Naive thymus-derived CD8-positive, alpha-beta T cell (primary cell): ENCODE measurements around the gene BMPR1A. TPM values are rescaled to one million over a fixed set of nuclear protein-coding genes. Genes with fewer than 3 reads are reported as not detected.

Source experiments
- ATAC-seq, 2 donors: fragments of 150-1000 bp; cut with Tn5 transposase in 1 of 2; sonication (Bioruptor Pico), chemical (Tn5 transposase) in 1 of 2; 1 replicate in 1 of 2; 2 replicates in 1 of 2; pipeline ENCODE4 v1.10.0; 2021; ENCODE audit warnings: mild to moderate bottlenecking in 2 of 2, moderate library complexity in 2 of 2
- POLR2A ChIA-PET: fragments of 350-600 bp; sonication (Branson Sonifier 250); formaldehyde crosslinking; loops from one replicate; lab custom pipeline; 2021; ENCODE audit warnings: antibody characterized with exemption; lab: Charles Lee
- DNase-seq, 10 donors: peaks; one replicate each; pipeline versions ENCODE4 v3.0.0 to v3.0.0-alpha.2; 2020 to 2022
- H3K27ac Mint-ChIP-seq, 10 donors: one replicate each; pipeline ENCODE4 v1.8.0; 2020 to 2022; ENCODE audit warnings: mild to moderate bottlenecking in 10 of 10, mixed read lengths in 10 of 10, moderate library complexity in 4 of 10, inconsistent platforms in 1 of 10
- H3K27me3 Mint-ChIP-seq, 5 donors: one replicate each; pipeline ENCODE4 v1.8.0; 2021 to 2022; ENCODE audit warnings: mixed read lengths in 5 of 5
- H3K36me3 Mint-ChIP-seq, 3 donors: one replicate each; pipeline ENCODE4 v1.8.0; 2020 to 2022; ENCODE audit warnings: mixed read lengths in 3 of 3, mild to moderate bottlenecking in 2 of 3, inconsistent platforms in 1 of 3
- H3K4me1 Mint-ChIP-seq, 4 donors: one replicate each; pipeline ENCODE4 v1.8.0; 2021 to 2022; ENCODE audit warnings: mixed read lengths in 4 of 4
- H3K4me3 Mint-ChIP-seq, 10 donors: one replicate each; pipeline ENCODE4 v1.8.0; 2020 to 2022; ENCODE audit warnings: mild to moderate bottlenecking in 10 of 10, mixed read lengths in 10 of 10, moderate library complexity in 6 of 10, inconsistent platforms in 1 of 10
- H3K9me3 Mint-ChIP-seq, 9 donors: one replicate each; pipeline ENCODE4 v1.8.0; 2020 to 2022; ENCODE audit warnings: mixed read lengths in 9 of 9, mild to moderate bottlenecking in 3 of 9, inconsistent platforms in 1 of 9, moderate library complexity in 1 of 9
- polyA plus RNA-seq, 3 donors: library from polyadenylated mRNA; unstranded; fragments of 300-500 nt; fragmentation: Illumina TruSeq; gene quantifications; one replicate each; pipeline ENCODE4 v1.2.3, GENCODE V29; 2021
- total RNA-seq, 8 experiments: library from RNA in 2 of 8; stranded (reverse) in 2 of 8; gene quantifications; one replicate each; pipeline ENCODE4 v1.2.3 and lab custom pipeline; 2021 to 2026

The BMPR1A gene
- total and polyA plus RNA-seq, 5 experiments from 2014 or later = 1.1 to 11.0 (median 5.2) TPM

DNA sequence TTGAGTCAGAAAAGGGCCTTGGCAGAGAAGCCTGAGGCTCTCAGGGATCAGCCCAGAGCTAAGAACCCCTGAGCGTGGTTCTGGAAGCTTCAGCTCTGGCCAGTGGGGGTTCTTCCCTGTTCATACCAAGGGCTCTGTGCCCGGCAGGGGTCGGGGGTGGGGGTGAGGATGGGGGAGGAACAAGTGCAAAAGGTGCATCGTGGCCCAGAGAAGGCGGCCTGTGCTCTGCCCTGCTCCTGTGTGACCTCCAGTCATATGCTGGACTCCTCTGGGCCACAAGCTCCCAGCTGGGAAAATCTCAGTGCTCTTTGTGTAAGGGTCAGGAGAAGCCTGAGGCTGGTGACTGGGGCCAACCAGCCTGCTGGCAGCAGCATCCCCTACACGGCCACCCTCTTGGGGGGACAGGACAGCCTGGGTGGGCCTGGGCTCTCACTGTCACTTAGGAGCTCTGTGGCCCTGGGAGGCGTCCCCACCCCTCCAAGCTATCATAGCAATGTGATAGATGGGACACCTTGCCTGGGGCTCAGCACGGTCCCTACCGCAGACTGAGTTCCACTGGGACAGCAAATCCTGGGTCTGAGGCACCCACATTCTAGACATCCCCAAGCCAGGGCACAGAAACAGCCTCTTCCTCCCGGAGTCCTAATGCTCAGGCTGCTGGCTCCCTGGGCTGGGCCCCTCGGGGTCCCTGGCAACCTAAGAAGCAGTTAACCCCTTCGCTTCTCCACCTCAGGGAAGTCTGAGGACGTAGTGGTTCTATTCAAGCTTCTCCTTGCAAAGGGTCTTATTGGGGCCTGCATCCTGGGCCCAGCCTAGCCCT lies 198.5 kb downstream of the BMPR1A start:
- H3K9me3 Mint-ChIP-seq = peaks cover 7 to 32% (median 13%) of the 10 kb centered on the region in 9 donors
- ATAC-seq = no peak
- H3K27me3 Mint-ChIP-seq = no peaks in the 10 kb centered on the region

DNA sequence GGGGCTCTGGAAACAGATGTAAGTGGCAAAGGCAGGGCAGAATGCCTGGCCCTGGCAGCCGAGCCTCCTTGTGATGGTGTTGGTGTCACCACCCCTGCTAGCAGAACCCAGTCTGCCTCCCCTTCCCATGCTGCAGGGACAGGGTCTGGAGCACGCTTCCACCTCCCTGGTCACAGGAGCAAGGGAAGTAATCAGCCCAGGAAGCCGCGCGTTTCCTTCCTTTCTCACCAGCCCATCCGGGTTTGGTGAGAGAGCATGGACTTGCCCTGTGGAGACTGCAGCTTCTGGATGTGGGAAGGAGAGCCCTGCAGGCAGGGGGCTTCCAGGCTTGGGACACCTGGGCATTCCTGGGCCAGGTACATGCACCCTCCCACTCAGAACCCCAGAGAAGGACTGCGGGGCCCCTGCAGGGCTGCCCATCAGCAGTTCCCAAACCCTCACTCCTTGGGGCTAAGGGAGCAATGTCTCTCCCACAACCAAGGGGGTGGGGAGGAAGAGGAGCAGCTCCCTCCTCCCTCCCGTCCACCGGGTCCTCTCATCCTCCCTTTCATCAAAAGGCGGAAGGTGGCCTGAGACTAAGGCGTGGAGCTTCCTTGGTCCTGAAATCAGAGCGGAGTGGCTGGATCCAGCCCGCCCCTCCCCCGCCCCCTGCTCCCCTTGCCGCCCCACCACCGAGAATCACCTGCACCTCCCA lies 199.2 kb downstream of the BMPR1A start:
- POLR2A ChIA-PET = interaction anchor here (0.9 kb wide), 1 partner anchor 10 kb away, joined by 9 read pairs; no protein-coding TSS in a partner anchor
- Mint-ChIP-seq H3K4me3 (no peak overlapping the region), H3K36me3 (peaks cover 0 to 9% (median 7%) of the 10 kb centered on the region in 3 donors), H3K27me3 (no peaks in the 10 kb centered on the region), H3K4me1 (peaks cover 0 to 12% (median 6%) of the 10 kb centered on the region in 4 donors), H3K27ac (peak overlapping the region in 1 of 10 donors; percentile 21), H3K9me3 (peaks cover 3 to 29% (median 13%) of the 10 kb centered on the region in 9 donors)
- DNase-seq (no peak), ATAC-seq (no peak)

More for the DNA sequence above, 198.5 kb downstream of the BMPR1A start:
- Mint-ChIP-seq H3K4me1 (peaks cover 5 to 16% (median 12%) of the 10 kb centered on the region in 4 donors), H3K36me3 (peaks cover 0 to 9% (median 7%) of the 10 kb centered on the region in 3 donors), H3K27ac (peak overlapping the region in 1 of 10 donors; percentile 35), H3K4me3 (no peak overlapping the region)
- POLR2A ChIA-PET = interaction anchor here (0.6 to 1.5 kb wide), 2 partner anchors 12 to 1877 kb away, joined by 3 to 6 read pairs; no protein-coding TSS in a partner anchor
- DNase-seq = no peak

- Mint-ChIP-seq H3K9me3 (peaks cover 3 to 24% (median 13%) of the 10 kb centered on the region in 9 donors), H3K4me1 (peaks cover 0 to 6% (median 1%) of the 10 kb centered on the region in 4 donors), H3K27ac (peak overlapping the region in 2 of 10 donors; percentile 33 to 49), H3K4me3 (no peak overlapping the region), H3K36me3 (peaks cover 0 to 9% (median 7%) of the 10 kb centered on the region in 3 donors), H3K27me3 (no peaks in the 10 kb centered on the region)
- DNase-seq (no peak), ATAC-seq (no peak)
- POLR2A ChIA-PET = interaction anchor here (0.8 to 0.9 kb wide), 2 partner anchors 9 to 10 kb away, joined by 3 to 9 read pairs; no protein-coding TSS in a partner anchor
Observed at GRCh38 chr10:86956195-86956847, 199.9 kb downstream of the BMPR1A start.

GRCh38 chr10:86956848-86957448 lies 200.5 kb downstream of the BMPR1A start:
- Mint-ChIP-seq H3K4me3 (no peak overlapping the region), H3K36me3 (peaks cover 0 to 7% (median 6%) of the 10 kb centered on the region in 3 donors), H3K27me3 (no peaks in the 10 kb centered on the region), H3K9me3 (peaks cover 3 to 20% (median 9%) of the 10 kb centered on the region in 9 donors), H3K4me1 (peaks cover 0 to 6% (median under 1%) of the 10 kb centered on the region in 4 donors), H3K27ac (peak overlapping the region in 2 of 10 donors; percentile 18 to 50)
- POLR2A ChIA-PET = interaction anchor here (0.5 to 0.9 kb wide), 3 partner anchors 9 to 10 kb away, joined by 3 to 9 read pairs (median 3); no protein-coding TSS in a partner anchor
- ATAC-seq = no peak
- no peak for DNase-seq

DNA sequence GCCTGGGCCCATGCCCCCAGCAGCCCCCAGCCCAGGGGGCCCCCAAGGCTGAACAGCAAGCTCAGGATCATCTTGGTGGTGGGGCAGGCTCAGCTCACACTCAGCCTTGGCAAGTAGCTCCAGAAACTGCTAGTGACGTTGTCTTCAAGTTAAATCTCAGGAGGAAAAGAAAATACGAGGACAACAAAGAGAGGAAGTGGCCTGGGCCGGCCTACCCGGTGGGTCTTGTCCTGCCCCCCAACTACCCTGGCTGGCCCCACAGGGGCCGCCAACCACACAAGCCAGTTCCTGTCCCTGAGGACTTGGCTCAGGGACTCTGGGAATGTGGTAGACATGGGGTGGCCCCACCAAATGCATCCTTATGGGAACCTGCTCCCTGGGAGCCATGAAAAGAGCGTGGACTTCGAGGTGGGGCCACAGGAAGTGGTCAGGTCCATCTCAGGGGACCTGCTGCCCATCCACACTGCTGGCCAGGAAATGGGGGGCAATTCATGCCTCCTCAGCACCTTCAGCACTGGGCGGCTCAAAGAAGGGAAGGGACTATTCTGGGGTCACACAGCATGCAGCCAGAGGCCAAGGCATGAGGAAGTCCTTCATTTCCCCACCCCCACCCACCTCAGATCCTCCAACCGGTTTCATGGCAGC lies 201.2 kb downstream of the BMPR1A start, which contains the start of gene MMRN2:
MMRN2 (minus strand) TSS at position 145 of the 645 bp plus-strand sequence; CDS start at position 71, 74 bp downstream.
- H3K9me3 Mint-ChIP-seq = peaks cover 0 to 14% (median 3%) of the 10 kb centered on the region in 9 donors
- ATAC-seq (no peak), DNase-seq (no peak)
- H3K4me1 Mint-ChIP-seq = peaks cover 0 to 6% (median under 1%) of the 10 kb centered on the region in 4 donors
- peak within 1 kb of the TSS in 3 of 10 donors; percentile 49 to 65 (median 50) for H3K27ac Mint-ChIP-seq
- no peaks in the 10 kb centered on the region for H3K27me3 Mint-ChIP-seq
- H3K4me3 Mint-ChIP-seq = no peak within 1 kb of the TSS
- POLR2A ChIA-PET = interaction anchor here (0.5 to 0.8 kb wide), 2 partner anchors 9 to 11 kb away, joined by 3 read pairs; no protein-coding TSS in a partner anchor
- peaks cover 0 to under 1% (median 0%) of the 10 kb centered on the region in 3 donors for H3K36me3 Mint-ChIP-seq

GRCh38 chr10:86958116-86958900 lies 201.9 kb downstream of the BMPR1A start, which contains the start of gene SNCG:
SNCG (plus strand) TSS chr10:86958599; CDS start chr10:86958698, 99 bp downstream.
- DNase-seq (no peak), ATAC-seq (no peak)
- POLR2A ChIA-PET = interaction anchor here (1.4 kb wide), 1 partner anchor 8 kb away, joined by 6 read pairs; no protein-coding TSS in a partner anchor
- H3K4me3 Mint-ChIP-seq = no peak within 1 kb of the TSS
- H3K4me1 Mint-ChIP-seq = peaks cover 0 to 6% (median under 1%) of the 10 kb centered on the region in 4 donors
- no peaks in the 10 kb centered on the region for H3K36me3 Mint-ChIP-seq
- H3K27ac Mint-ChIP-seq = peak within 1 kb of the TSS in 3 of 10 donors; percentile 18 to 65 (median 52)
- H3K27me3 Mint-ChIP-seq = no peaks in the 10 kb centered on the region
- H3K9me3 Mint-ChIP-seq = peaks cover 0 to 8% (median 0%) of the 10 kb centered on the region in 9 donors

- H3K36me3 Mint-ChIP-seq = no peaks in the 10 kb centered on the region
- H3K27me3 Mint-ChIP-seq = no peaks in the 10 kb centered on the region
- POLR2A ChIA-PET = interaction anchor here (0.9 to 1.4 kb wide), 2 partner anchors 9 to 10 kb away, joined by 3 to 6 read pairs; partner anchors contain the start of gene ADIRF
- peak overlapping the region in 2 of 10 donors; percentile 18 to 52 for H3K27ac Mint-ChIP-seq
- DNase-seq (no peak), ATAC-seq (no peak)
- H3K4me1 Mint-ChIP-seq = peaks cover 0 to 6% (median under 1%) of the 10 kb centered on the region in 4 donors
- H3K4me3 Mint-ChIP-seq = no peak overlapping the region
- H3K9me3 Mint-ChIP-seq = no peaks in the 10 kb centered on the region
Observed at GRCh38 chr10:86958901-86959736, 202.7 kb downstream of the BMPR1A start.

DNA sequence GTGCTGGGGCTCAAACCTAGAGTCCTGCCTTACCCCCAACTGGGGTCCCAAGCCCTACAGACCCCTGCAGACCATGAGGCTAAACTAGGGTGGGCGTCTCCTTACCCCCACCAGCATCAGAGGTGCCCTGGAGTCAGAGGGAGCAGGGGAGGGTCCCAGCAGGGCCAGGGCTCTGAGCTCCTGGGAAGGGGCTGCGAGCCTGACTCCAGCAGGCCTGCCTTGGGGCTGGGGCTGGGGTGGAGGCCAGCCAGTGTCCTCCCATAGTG lies 203.3 kb downstream of the BMPR1A start:
- POLR2A ChIA-PET = interaction anchor here (0.9 to 1.4 kb wide), 2 partner anchors 9 kb away, joined by 3 to 6 read pairs; partner anchors contain the start of gene ADIRF
- no peaks in the 10 kb centered on the region for H3K36me3 Mint-ChIP-seq
- no peaks in the 10 kb centered on the region for H3K9me3 Mint-ChIP-seq
- peaks cover 0 to 6% (median under 1%) of the 10 kb centered on the region in 4 donors for H3K4me1 Mint-ChIP-seq
- ATAC-seq (no peak), DNase-seq (no peak)
- no peak overlapping the region for H3K4me3 Mint-ChIP-seq
- no peak overlapping the region for H3K27ac Mint-ChIP-seq
- H3K27me3 Mint-ChIP-seq = no peaks in the 10 kb centered on the region

- peak; percentile 60 to 63 for ATAC-seq
- no peaks in the 10 kb centered on the region for H3K36me3 Mint-ChIP-seq
- no peaks in the 10 kb centered on the region for H3K9me3 Mint-ChIP-seq
- peaks cover 0 to 6% (median under 1%) of the 10 kb centered on the region in 4 donors for H3K4me1 Mint-ChIP-seq
- H3K27ac Mint-ChIP-seq = no peak overlapping the region
- H3K4me3 Mint-ChIP-seq = no peak overlapping the region
- POLR2A ChIA-PET = interaction anchor here (0.9 to 1.4 kb wide), 2 partner anchors 8 to 10 kb away, joined by 3 to 6 read pairs; partner anchors contain the start of gene ADIRF
- no peaks in the 10 kb centered on the region for H3K27me3 Mint-ChIP-seq
- DNase-seq = peak in 2 of 10 donors; percentile 25 to 35
Observed at GRCh38 chr10:86960003-86960862, 203.8 kb downstream of the BMPR1A start.
